GM20000 (cell line): Measurements from ENCODE around the gene PGAP2.

Experiments used
- DNase-seq: peaks from one replicate; pipeline ENCODE4 v3.0.0; 2012; ENCODE audit warnings: low spot score
- CTCF ChIP-seq: IDR thresholded peaks from 2 replicates; pipeline ENCODE4 v1.5.1; 2012; ENCODE audit warnings: mild to moderate bottlenecking, control low read depth; ENCODE audit errors: extremely low read depth, missing control alignments

The PGAP2 gene

GRCh38 chr11:3827434-3828186, 19.2 kb downstream of the PGAP2 start:
- no peak for DNase-seq
- no peak for TF ChIP-seq CTCF

- DNase-seq = no peak
- no peak for TF ChIP-seq CTCF
These were observed 21.7 kb downstream of the PGAP2 start for GRCh38 chr11:3830088-3830487.

GRCh38 chr11:3830730-3831129, 22.4 kb downstream of the PGAP2 start:
- DNase-seq = no peak
- no peak for TF ChIP-seq CTCF

GRCh38 chr11:3831378-3832239, 23.2 kb downstream of the PGAP2 start:
- DNase-seq = no peak
- no peak for TF ChIP-seq CTCF

- no peak for TF ChIP-seq CTCF
- no peak for DNase-seq
These were observed 24.5 kb downstream of the PGAP2 start for GRCh38 chr11:3832816-3833215.

GRCh38 chr11:3833449-3833848, 25.1 kb downstream of the PGAP2 start:
- TF ChIP-seq CTCF = no peak

GRCh38 chr11:3834349-3834663, 25.9 kb downstream of the PGAP2 start:
- TF ChIP-seq CTCF = no peak
- no peak for DNase-seq

More at GRCh38 chr11:3833449-3833848, 25.1 kb downstream of the PGAP2 start:
- DNase-seq = no peak
